ENCODE results near the gene NUP98.
"Not testable (repeated sequence)": the region's sequence is repeated elsewhere in the genome, so short reads cannot be mapped to it uniquely, and the experiment has no call there.

Gene NUP98

DNA sequence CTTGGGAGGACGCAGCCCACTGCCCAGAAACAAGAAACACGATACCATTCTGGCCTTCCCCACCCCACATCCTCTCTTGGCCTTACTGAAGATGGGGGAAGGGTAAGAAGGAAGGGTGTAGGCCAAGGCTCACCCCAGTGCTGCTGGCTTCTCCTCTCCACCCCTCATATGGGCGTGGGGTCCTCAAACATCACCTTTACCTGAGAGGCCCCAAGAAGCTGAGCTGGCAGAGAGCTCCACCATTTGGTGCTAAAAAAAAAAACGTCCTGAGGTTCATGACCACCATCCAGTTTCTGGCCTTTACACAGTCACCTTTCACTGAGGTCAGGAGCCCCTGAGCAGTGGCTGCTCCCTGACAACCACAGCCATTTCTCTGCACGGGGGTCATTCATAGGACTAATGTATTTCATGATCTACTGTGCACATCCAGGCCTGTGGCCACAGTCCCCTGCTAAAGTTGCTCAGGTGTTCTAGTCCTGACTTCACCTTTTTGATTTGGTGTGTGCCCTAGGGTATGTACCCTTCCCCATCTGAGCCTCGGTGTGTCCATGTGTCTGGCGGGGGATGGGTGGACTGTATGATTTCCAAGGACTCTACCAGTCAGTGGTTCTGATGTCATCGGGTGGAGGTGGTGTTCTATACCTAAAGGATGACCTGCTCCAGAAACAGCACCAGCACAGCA lies 28.3 kb upstream of the NUP98 start:
- no peak for DNase-seq

DNA sequence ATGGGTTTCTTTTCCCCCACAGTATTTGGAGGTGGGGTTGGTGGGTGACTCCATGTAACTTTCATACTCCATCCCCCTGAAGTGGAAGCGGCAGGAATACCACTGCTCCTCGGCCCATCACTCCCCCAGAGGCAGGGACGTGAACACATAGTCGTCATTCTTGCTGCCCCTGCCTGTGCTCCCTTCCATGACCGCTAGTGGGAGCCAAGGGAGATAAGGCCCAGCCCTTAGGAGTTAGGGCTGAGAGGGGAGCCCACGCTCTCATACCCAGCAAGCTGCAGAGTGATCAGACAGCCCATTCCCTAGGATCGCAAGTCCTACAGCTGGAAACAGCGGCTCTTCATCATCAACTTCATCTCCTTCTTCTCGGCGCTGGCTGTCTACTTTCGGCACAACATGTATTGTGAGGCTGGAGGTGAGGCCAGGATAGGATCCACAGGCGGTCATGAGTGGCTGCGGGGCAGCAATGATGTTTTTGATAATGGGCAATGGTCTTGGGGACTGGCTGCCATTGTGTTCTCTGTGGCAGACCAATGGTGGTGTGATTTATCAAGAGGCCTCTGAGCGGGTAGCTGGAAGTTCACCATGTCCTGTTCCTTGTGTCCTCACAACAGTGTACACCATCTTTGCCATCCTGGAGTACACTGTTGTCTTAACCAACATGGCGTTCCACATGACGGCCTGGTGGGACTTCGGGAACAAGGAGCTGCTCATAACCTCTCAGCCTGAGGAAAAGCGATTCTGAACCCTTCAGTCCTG lies 27.5 kb upstream of the NUP98 start:
- DNase-seq = no peak

GRCh38 chr11:3823762-3824506 lies 26.6 kb upstream of the NUP98 start:
- no peak for DNase-seq

DNA sequence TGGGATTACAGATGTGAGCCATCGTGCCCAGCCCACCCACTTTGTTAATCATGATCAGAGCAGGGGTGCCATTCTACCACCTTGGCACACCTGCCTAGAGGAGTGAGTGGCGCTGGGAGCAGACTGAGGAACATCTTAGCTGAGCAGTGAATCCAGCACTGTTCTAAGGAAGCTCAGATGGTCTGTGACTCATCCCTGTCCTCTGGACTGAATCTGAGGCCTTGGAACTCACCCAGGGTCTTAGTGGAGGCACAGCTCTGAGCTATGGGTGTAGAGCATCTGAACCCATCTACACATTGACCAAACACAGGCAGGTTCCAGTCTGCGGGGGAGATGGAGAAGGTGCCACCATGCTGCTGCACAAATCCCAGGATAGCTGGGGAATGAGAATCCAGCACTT lies 25.9 kb upstream of the NUP98 start:
- no peak for DNase-seq

- no peak for DNase-seq
Observed at GRCh38 chr11:3822312-3822711, 25.0 kb upstream of the NUP98 start.

- DNase-seq = no peak
Observed at GRCh38 chr11:3820971-3821370, 23.6 kb upstream of the NUP98 start.

GRCh38 chr11:3817181-3817800 lies 19.9 kb upstream of the NUP98 start:
- no peak for DNase-seq

DNA sequence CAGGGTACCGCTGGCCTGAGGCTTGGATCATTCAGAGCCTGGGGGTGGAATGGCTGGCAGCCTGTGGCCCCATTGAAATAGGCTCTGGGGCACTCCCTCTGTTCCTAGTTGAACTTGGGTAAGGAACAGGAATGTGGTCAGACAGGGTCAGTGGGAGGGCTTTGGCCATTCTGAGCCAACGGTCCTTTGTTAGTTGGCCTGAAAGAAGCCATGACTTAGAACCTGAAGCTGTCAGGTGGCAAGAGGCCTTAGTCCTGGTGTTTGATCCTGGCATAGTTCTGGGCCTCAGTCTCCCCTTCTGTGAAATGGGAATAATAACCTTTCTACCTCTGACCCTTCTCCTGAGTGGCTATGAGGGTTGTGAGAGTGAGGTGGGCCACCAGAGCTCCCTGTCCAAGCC lies 19.3 kb upstream of the NUP98 start:
- DNase-seq = no peak

DNA sequence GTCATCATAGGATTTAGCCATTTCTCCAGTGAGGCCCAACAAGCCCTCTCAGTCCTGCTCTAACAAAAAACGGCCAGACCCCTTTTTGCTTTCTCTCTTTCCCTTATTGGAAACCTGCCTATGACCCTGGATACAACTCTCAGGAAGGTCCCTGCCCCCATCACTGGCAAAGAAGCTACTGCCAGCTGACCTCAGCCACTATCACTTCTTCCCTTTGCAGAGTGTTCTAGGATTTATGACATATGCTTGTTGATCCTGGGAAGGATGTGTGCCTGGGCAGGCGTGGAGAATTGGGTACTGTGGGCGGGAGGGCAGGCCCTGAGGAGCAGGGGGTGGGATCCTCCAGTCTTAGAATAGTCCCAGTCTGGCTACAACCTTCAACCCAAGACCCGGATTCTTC lies 18.5 kb upstream of the NUP98 start:
- no peak for DNase-seq

DNA sequence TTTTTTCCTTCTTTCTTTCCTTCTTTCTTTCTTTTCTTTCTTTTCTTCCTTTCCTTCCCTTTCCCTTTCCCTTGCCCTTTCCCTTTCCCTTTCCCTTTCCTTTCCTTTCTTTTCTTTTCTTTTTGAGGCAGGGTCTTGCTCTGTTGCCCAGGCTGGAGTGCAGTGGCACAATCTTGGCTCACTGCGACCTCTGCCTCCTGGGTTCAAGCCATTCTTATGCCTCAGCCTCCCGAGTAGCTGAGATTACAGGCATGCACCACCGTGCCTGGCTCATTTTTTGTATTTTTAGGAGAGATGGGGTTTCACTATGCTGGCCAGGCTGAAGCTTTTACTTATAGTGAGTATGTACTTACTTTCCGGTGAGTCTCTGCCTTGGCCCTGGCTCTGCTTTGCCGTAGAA lies 17.5 kb upstream of the NUP98 start:
- not testable (repeated sequence) for DNase-seq

DNA sequence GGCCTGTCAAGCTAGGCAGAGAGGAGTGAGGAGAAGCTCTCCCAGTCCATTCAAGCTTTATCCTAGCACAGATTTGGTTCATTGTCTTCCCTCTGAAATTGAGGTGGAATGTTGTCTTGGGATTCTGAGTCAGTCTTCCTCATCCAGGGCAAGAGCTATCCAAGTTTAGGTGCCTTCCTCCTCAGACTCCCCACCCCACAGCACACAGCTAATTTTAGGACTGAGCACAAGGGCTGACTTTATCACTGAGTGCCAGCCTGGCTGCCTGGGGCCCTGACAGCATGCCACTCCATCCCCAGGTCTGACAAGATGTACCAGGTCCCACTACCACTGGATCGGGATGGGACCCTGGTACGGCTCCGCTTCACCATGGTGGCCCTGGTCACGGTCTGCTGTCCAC lies 13.6 kb upstream of the NUP98 start:
- DNase-seq = no peak

DNA sequence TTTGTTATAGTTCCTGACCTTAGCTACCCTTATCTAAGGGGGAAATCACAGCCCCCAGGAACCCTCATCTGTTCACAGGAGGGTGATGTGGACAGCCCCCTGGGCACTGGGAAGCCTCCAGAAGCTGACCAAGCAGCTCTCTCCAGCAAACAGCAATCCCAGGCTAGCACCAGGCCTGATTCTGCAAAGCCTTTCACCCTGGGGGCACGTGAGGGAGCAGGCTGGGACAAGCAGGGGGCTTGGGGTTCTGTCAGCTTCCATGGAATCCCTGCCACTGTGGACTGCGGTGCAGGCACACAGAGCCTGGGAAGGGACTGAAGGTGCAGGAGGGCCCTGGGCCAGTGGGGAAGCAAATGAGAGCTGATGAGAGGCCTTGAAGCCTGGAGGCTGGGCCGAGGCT lies 13.1 kb upstream of the NUP98 start:
- no peak for DNase-seq

- no peak for DNase-seq
Observed at GRCh38 chr11:3809624-3809928, 12.2 kb upstream of the NUP98 start.

DNA sequence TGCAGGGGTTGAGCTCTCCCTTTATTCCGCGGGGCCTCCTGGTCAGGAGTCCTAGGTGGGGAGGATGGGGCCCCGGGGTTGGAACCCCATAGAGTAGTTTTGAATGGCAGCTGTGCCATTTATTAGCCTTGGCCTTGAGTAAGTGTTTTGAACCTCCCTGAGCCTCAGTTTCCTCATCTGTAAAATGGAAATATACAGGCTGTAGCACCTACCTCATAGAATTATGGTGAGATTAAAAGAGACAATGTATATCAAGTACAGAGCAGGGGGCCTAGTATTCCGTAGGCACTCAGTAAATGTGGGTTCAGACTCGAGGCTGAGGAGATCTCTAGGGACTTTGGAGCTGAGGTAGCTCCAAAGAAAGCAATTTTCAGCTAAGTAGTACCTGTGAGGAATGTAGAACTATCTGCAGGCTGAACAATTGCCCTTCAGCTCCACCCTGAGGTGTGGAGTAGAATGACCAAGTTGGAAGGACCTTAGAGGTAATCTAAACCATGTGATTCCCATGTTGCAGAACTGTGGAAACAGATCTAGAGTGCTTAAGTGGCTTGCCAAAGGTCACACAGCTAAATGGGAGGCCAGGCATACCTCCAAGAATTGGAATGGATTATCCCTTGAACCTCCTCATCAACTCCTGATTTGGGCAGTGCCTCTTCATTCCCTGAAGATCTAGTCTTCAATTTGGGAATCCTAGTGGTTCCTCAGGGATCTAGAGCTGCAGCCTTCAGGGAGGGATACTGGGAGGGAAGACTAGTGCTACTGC lies 11.7 kb upstream of the NUP98 start:
- peak; percentile 3 for DNase-seq

DNA sequence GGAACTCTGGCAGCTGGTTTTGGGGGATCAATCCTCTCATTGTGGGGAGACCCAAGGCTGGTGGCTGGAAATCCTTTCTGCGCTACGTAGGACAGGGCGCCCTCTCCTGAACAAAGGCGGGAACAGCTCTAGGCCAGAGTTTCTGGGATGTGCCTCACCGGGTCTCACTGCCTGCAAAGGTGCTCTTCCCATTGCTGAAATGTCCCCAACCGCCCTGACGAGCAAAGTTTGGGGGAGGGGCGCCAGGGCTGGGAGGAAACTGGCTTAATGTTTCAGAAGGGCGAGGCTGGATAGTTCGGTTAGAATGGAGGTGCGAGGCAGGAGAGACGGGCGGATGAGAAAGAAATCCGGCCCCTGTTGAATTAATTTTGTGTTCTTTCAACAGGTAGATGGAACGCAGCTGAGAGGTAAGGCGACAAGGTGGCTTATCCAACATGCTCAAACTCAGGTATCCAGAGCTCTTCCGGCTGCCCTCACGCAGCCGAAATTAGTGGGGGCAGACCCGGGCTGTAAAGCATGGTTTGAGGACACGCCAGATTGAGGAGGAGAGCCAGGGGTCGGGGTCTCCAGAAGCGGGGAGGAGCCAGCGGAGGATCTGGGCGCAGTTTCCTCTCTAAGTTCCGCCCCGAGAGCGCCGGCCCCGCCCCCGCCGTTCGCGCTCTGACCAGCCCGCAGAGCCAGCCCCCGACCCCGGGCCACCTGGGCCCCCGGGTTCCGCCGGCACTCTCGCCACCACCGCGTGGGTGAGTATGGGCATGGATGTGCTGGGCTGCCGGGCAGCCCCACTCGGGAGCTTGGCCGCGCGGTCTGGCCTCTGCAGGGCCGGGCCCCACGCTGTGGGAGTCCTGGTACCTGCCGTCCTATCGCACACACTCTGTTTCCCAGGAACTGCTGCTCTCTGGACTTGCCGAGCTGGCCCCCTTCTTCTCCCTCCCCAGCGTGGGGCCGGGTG lies 10.8 kb upstream of the NUP98 start, which contains the start of gene PGAP2:
PGAP2 (plus strand) TSS at position 652 of the 952 bp plus-strand sequence. CDS start 2,700 bp downstream, outside the sequence.
- DNase-seq = peak; percentile 36

- no peak for DNase-seq
Observed at GRCh38 chr11:3803726-3804495, 6.6 kb upstream of the NUP98 start.

GRCh38 chr11:3802011-3802790 lies 4.8 kb upstream of the NUP98 start:
- DNase-seq = no peak

DNA sequence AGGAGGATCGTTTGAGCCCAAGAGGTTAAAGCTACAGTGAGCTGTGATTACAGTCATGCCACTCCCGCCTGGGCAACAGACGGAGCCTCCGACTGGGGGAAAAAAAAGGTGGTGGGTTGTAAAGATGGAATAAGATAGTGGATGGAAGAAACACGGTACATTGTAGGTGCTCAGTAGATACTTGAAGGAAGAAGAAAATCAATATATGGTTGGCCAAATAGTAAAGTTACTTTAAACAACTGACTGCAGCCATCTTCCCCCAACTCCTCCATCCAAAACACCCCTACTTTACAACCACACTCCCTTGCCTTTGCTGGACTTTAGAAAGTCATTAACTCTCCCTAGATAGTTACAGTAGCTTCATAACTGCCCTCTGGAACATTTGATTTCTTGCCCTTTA lies 2.5 kb upstream of the NUP98 start:
- DNase-seq = no peak

DNA sequence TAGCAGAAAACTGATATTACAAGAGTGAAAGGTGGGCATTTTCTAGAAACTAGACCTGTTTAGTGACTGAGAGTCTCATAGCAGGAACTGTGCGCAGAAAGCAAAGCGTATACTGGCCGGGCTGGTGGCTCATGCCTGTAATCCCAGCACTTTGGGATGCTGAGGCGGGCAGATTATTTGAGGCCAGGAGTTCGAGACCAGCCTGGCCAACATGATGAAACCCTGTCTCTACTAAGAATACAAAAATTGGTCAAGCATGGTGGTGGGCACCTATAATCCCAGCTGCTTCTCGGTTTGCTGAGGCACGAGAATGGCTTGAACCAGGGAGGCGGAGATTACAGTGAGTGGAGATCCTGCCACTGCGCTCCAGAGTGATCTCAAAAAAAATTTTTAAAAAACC lies 1.8 kb upstream of the NUP98 start:
- no peak for DNase-seq

- DNase-seq = peak; percentile 52
Observed at GRCh38 chr11:3796801-3797328, 489 bp downstream of the NUP98 start.

Data from NCI-H1092 (cell line).